Esophagus (tissue), 2 donors: ENCODE results near the gene TTC39A. TPM values are rescaled to one million over a fixed set of nuclear protein-coding genes. Genes with fewer than 3 reads are reported as not detected.

ENCODE experiments used
- H3K27ac ChIP-seq, 2 donors: one replicate each; pipeline ENCODE4 v1.5.1; 2013; ENCODE audit warnings: low read depth in 2 of 2, mild to moderate bottlenecking in 2 of 2, inconsistent platforms in 1 of 2, low read length in 1 of 2, moderate library complexity in 1 of 2
- H3K27me3 ChIP-seq, 2 donors: one replicate each; pipeline ENCODE4 v1.6.1; 2013; ENCODE audit warnings: low read length in 2 of 2, control low read depth in 1 of 2, mild to moderate bottlenecking in 1 of 2; ENCODE audit not compliant: insufficient read depth in 2 of 2, control insufficient read depth in 1 of 2
- H3K36me3 ChIP-seq, 2 donors: one replicate each; pipeline ENCODE4 v1.6.1; 2013; ENCODE audit warnings: low read length in 1 of 2; ENCODE audit not compliant: control insufficient read depth in 2 of 2, insufficient read depth in 2 of 2
- H3K4me1 ChIP-seq, 2 donors: one replicate each; pipeline ENCODE4 v1.6.1; 2013; ENCODE audit warnings: low read length in 1 of 2; ENCODE audit not compliant: control insufficient read depth in 2 of 2, insufficient read depth in 2 of 2
- H3K4me3 ChIP-seq, 2 donors: one replicate each; pipeline ENCODE4 v1.5.1; 2013; ENCODE audit warnings: low read length in 2 of 2, mild to moderate bottlenecking in 2 of 2, low read depth in 1 of 2, moderate library complexity in 1 of 2
- H3K9me3 ChIP-seq, 2 donors: one replicate each; pipeline ENCODE4 v1.6.1; 2013; ENCODE audit warnings: mild to moderate bottlenecking in 2 of 2, low read depth in 1 of 2, low read length in 1 of 2, moderate library complexity in 1 of 2; ENCODE audit not compliant: control insufficient read depth in 2 of 2, insufficient read depth in 1 of 2
- WGBS, 2 donors: extraction: QIAGEN DNeasy Blood & Tissue Kit; methylation state at CpG; one replicate each; pipeline ENCODE4 v1.1.7; 2013; 5-methylcytosine and 5-hydroxymethylcytosine counted together
- polyA plus RNA-seq, 2 donors: library from polyadenylated mRNA; stranded (reverse); fragments of 200-250 nt; gene quantifications; one replicate each; pipeline ENCODE4 v1.2.3, GENCODE V29; 2013
- donor health status: healthy with polysubstance abuse.
- donor health status: Bipolar disorder and iron deficiency.

The TTC39A gene
- polyA plus RNA-seq, 2 donors: 11.1 to 20.6 TPM

GRCh38 chr1:51281807-51282206 is 48.6 kb downstream of the TTC39A start:
- peaks cover 0 to 3% of the 10 kb centered on the region in 2 donors for H3K4me1 ChIP-seq
- no peaks in the 10 kb centered on the region for H3K9me3 ChIP-seq
- H3K36me3 ChIP-seq: peaks cover 0 to 2% of the 10 kb centered on the region in 2 donors
- H3K27ac ChIP-seq: no peak overlapping the region
- WGBS, 2 donors: 76 to 84% methylated on average over 5 of the region's 5 CpGs
- H3K4me3 ChIP-seq: no peak overlapping the region
- no peaks in the 10 kb centered on the region for H3K27me3 ChIP-seq

- H3K27me3 ChIP-seq: no peaks in the 10 kb centered on the region
- H3K4me3 ChIP-seq: no peak overlapping the region
- H3K36me3 ChIP-seq: peaks cover 0 to 2% of the 10 kb centered on the region in 2 donors
- H3K9me3 ChIP-seq: no peaks in the 10 kb centered on the region
- H3K4me1 ChIP-seq: peaks cover 0 to 3% of the 10 kb centered on the region in 2 donors
- no peak overlapping the region for H3K27ac ChIP-seq
- WGBS, 2 donors: 53 to 57% methylated on average over 4 of the region's 4 CpGs
Observed at GRCh38 chr1:51280321-51280978, 49.9 kb downstream of the TTC39A start.

- H3K27me3 ChIP-seq: no peaks in the 10 kb centered on the region
- H3K36me3 ChIP-seq: peaks cover 0 to 2% of the 10 kb centered on the region in 2 donors
- 75 to 84% methylated on average over 7 of the region's 7 CpGs for WGBS, 2 donors
- H3K9me3 ChIP-seq: no peaks in the 10 kb centered on the region
- H3K4me3 ChIP-seq: no peak overlapping the region
- H3K4me1 ChIP-seq: peaks cover 0 to 3% of the 10 kb centered on the region in 2 donors
- no peak overlapping the region for H3K27ac ChIP-seq
Observed at GRCh38 chr1:51276286-51276685, 54.1 kb downstream of the TTC39A start.

- H3K27ac ChIP-seq: no peak overlapping the region
- H3K4me3 ChIP-seq: no peak overlapping the region
- peaks cover 0 to 5% of the 10 kb centered on the region in 2 donors for H3K36me3 ChIP-seq
- H3K27me3 ChIP-seq: no peaks in the 10 kb centered on the region
- H3K9me3 ChIP-seq: no peaks in the 10 kb centered on the region
- H3K4me1 ChIP-seq: no peaks in the 10 kb centered on the region
- WGBS, 2 donors: 96 to 99% methylated on average over 6 of the region's 6 CpGs
Observed at GRCh38 chr1:51274676-51275075, 55.7 kb downstream of the TTC39A start.

- no peaks in the 10 kb centered on the region for H3K4me1 ChIP-seq
Observed at GRCh38 chr1:51272916-51273315, 57.4 kb downstream of the TTC39A start.

GRCh38 chr1:51270751-51271150 is 59.6 kb downstream of the TTC39A start:
- no peaks in the 10 kb centered on the region for H3K27me3 ChIP-seq
- H3K36me3 ChIP-seq: peaks cover 0 to 3% of the 10 kb centered on the region in 2 donors
- no peak overlapping the region for H3K27ac ChIP-seq
- H3K4me3 ChIP-seq: no peak overlapping the region
- H3K4me1 ChIP-seq: no peaks in the 10 kb centered on the region
- no peaks in the 10 kb centered on the region for H3K9me3 ChIP-seq

More at GRCh38 chr1:51272916-51273315, 57.4 kb downstream of the TTC39A start:
- H3K27me3 ChIP-seq: no peaks in the 10 kb centered on the region
- no peaks in the 10 kb centered on the region for H3K9me3 ChIP-seq
- H3K27ac ChIP-seq: no peak overlapping the region
- no peak overlapping the region for H3K4me3 ChIP-seq
- H3K36me3 ChIP-seq: peaks cover 0 to 3% of the 10 kb centered on the region in 2 donors

GRCh38 chr1:51268634-51269033 is 61.7 kb downstream of the TTC39A start:
- H3K9me3 ChIP-seq: no peaks in the 10 kb centered on the region
- no peaks in the 10 kb centered on the region for H3K27me3 ChIP-seq
- H3K27ac ChIP-seq: no peak overlapping the region
- no peaks in the 10 kb centered on the region for H3K4me1 ChIP-seq
- 54 to 60% methylated on average over 2 of the region's 2 CpGs for WGBS, 2 donors
- peaks cover 0 to 3% of the 10 kb centered on the region in 2 donors for H3K36me3 ChIP-seq
- no peak overlapping the region for H3K4me3 ChIP-seq

GRCh38 chr1:51266791-51267190 is 63.6 kb downstream of the TTC39A start:
- WGBS, 2 donors: 96 to 97% methylated on average over 4 of the region's 4 CpGs
- Histone ChIP-seq H3K4me1 (no peaks in the 10 kb centered on the region), H3K36me3 (peaks cover 0 to 3% of the 10 kb centered on the region in 2 donors), H3K9me3 (no peaks in the 10 kb centered on the region), H3K27me3 (no peaks in the 10 kb centered on the region), H3K27ac (no peak overlapping the region), H3K4me3 (no peak overlapping the region)

- Histone ChIP-seq H3K36me3 (peaks cover 0 to 2% of the 10 kb centered on the region in 2 donors), H3K9me3 (no peaks in the 10 kb centered on the region), H3K27me3 (no peaks in the 10 kb centered on the region), H3K27ac (no peak overlapping the region), H3K4me3 (no peak overlapping the region), H3K4me1 (no peaks in the 10 kb centered on the region)
- WGBS, 2 donors: 98% methylated on average over 2 of the region's 2 CpGs
Observed at GRCh38 chr1:51266181-51266580, 64.2 kb downstream of the TTC39A start.

GRCh38 chr1:51265618-51266017 is 64.7 kb downstream of the TTC39A start:
- WGBS, 2 donors: 90 to 91% methylated on average over 4 of the region's 4 CpGs

More at GRCh38 chr1:51265618-51266017, 64.7 kb downstream of the TTC39A start:
- no peak overlapping the region for H3K4me3 ChIP-seq
- H3K9me3 ChIP-seq: no peaks in the 10 kb centered on the region
- no peaks in the 10 kb centered on the region for H3K36me3 ChIP-seq
- H3K27me3 ChIP-seq: no peaks in the 10 kb centered on the region
- no peak overlapping the region for H3K27ac ChIP-seq
- no peaks in the 10 kb centered on the region for H3K4me1 ChIP-seq
